HTERT RPE-1 (cell line): Measurements from ENCODE around the gene CFAP70.
"Not testable (repeated sequence)": the region's sequence is repeated elsewhere in the genome, so short reads cannot be mapped to it uniquely, and the experiment has no call there.

Experiments
- in situ Hi-C: fragments of 300-500 bp; cut with MboI; formaldehyde crosslinking; loops from 4 replicates; pipeline ENCODE4 v1.14.3; 2020; ENCODE audit warnings: low sequenced_read_pairs

The CFAP70 gene

DNA sequence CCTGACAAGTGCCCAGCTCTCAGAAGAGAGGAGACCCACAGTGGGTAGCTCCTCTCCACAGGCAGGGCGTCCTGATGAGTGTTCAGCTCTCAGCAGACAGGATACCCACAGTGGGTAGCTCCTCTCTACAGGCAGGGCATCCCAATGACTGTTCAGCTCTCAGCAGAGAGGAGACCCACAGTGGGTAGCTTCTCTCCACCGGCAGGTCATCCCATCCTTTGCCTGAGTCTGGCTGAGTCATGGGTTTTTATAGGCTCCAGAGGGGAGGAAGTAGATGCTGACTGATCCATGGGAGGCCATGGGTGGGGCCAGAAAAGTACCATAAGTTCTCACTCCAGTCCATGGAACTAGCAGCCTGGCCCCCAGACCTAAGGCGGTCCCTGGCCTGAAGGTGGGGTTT, 18.5 kb downstream of the CFAP70 start:
- in situ Hi-C loops: no loop called here

DNA sequence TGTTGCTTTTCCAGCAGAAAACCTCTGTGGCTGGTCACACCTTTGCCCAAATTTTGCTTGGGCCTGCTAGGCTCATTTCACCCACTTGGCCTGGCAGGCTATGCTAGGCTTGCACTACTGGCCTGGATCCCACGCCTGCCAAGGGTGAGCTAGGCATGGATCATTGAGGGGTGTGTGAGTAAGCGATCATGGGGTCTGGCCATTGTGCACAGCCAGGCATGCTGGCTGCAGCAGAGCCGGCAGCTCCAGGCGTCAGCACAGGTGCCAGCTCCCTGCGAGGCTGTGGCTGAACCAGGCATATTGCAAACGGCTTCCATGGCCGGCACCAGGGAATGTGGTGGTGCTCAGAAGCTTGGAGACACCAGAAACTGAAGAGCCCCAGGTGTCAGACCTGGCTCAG, 19.2 kb downstream of the CFAP70 start:
- in situ Hi-C loops: no loop called here

DNA sequence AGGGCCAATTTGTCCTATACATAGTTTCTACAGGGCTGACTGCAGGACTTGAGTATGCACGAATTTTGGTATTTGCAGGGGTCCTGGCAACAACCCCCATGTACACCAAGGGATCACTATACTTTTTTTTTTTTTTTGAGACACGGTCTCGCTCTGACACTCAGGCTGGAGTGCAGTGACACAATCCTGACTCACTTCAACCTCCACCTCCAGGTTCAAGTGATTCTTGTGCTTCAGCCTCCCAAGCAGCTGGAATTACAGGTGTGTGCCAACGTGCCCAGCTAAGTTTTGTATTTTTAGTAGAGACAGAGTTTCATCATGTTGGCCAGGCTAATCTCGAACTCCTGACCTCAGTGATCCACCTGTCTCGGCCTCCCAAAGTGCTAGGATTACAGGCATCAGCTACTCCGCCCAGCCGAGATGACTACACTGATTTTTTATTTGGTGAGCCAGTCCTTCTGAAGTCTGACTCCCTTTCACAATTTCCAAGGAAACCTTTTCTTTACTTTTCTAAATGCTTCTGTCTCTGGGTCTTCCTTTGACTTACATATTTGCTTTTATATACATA, 19.8 kb downstream of the CFAP70 start:
- in situ Hi-C loops: no loop called here

DNA sequence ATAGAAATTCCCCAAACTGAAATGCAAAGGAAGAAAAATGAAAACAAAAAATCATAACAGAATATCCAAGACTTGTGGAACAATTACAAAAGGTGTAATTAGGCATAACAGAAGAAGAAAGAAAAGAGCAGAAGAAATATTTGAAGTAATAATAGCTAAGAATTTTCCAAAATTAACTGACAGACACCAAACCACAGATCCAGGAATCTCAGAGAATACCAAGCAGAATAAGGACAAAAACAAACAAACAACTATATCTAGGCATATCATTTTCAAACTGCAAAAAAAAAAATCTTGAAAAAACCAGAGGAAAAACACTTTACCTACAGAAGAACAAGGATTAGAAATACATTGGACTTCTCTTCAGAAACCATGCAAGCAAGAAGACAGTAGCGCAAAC, 25.5 kb downstream of the CFAP70 start:
- in situ Hi-C loops: no loop called here

DNA sequence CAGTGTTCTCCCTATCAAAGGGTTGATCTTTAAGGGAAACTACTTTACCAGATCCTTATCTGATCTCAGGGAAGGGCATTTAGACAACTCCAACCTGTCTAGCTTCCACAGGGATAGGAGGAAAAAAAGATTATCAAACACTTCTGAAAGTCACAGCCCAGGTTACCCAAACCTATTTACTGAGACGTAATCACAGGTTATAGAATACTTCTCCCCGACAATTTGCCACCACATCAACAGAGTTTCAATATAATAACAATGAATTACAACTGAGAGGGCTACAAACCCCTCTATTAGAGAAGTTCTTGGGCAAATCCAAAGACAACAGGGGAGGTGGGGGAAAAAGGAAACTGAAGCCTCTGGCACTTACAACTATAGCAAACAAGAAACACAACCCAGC, 26.3 kb downstream of the CFAP70 start:
- in situ Hi-C loops: no loop called here

DNA sequence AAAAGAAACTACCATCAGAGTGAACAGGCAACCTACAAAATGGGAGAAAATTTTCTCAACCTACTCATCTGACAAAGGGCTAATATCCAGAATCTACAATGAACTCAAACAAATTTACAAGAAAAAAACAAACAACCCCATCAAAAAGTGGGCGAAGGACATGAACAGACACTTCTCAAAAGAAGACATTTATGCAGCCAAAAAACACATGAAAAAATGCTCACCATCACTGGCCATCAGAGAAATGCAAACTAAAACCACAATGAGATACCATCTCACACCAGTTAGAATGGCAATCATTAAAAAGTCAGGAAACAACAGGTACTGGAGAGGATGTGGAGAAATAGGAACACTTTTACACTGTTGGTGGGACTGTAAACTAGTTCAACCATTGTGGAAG, 30.1 kb downstream of the CFAP70 start:
- in situ Hi-C loops: not testable (repeated sequence)

DNA sequence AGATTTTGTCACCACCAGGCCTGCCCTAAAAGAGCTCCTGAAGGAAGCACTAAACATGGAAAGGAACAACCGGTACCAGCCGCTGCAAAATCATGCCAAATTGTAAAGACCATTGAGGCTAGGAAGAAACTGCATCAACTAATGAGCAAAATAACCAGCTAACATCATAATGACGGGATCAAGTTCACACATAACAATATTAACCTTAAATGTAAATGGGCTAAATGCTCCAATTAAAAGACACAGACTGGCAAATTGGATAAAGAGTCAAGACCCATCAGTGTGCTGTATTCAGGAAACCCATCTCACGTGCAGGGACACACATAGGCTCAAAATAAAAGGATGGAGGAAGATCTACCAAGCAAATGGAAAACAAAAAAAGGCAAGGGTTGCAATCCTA, 33.4 kb downstream of the CFAP70 start:
- in situ Hi-C loops: not testable (repeated sequence)

DNA sequence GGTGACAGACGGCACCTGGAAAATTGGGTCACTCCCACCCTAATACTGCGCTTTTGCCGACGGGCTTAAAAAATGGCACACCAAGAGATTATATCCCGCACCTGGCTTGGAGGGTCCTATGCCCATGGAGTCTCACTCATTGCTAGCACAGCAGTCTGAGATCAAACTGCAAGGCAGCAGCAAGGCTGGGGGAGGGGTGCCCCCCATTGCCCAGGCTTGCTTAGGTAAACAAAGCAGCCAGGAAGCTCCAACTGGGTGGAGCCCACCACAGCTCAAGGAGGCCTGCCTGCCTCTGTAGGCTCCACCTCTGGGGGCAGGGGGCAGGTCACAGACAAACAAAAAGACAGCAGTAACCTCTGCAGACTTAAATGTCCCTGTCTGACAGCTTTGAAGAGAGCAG, 35.1 kb downstream of the CFAP70 start:
- in situ Hi-C loops: not testable (repeated sequence)

DNA sequence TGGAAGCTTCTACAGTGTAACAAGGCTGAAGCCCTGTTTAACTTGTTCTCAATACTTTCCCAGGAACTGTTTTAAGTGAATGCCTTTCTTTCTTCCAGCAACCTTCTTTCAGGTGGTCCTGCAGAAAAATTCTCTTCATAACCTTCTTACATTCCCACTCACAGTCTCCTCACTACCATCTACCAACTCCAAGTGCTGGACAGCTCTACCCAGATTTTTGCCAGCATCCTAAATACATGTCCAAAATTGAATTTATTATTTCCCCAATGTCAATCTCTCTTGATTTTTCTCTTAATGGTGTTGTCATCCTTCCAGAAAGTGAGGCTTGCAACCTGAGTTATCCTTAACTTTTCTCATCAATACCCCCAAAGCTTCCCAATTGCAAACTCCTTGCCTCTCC, 48.2 kb downstream of the CFAP70 start:
- in situ Hi-C loops: no loop called here

DNA sequence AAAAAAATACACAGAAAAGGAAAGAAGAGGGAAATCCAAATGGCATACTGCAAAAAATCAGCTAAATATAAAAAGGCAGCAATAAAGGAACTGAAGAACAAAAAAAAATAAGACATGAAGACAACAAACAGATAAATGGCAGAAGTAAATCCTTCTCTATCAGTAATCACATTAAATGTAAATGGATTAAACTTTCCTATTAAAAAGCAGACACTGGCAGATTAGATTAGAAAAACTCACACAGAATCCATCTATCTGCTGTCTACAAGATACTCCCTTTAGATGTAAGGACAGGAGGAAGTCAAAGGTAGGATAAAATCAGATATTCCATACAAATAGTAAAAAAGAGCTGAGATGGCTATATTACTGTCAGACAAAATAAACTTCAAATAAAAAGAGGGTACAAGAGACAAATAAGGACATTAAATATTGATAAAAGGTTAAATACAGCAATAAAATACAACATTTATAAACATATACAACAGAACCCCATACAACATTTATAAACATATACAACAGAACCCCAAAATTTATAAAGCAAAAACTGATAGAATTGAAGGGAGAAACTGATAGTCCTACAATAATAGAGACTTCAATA, 51.4 kb downstream of the CFAP70 start:
- in situ Hi-C loops: no loop called here

DNA sequence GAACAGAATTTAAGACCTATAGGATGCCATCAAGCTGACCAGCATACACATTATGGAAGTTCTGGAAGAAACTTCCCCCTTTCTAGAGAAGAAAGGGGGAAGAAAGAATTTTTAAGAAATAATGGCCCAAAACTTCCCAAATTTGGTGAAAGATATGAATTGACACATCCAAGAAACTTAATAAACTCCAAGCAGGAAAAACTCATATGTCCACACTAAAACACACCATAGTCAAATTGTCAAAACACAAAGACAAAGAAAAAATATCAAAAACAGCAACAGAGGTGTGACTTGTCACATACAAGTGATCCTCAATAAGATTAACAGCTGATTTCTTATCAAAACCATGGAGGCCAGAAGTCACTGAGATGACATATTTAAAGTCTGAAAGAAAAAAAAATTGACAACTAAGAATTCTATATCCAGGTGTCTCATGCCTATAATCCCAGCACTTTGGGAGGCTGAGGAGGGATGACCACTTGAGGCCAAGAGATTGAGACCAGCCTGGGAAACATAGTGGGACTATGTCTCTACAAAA, 52.4 kb downstream of the CFAP70 start:
- in situ Hi-C loops: no loop called here

DNA sequence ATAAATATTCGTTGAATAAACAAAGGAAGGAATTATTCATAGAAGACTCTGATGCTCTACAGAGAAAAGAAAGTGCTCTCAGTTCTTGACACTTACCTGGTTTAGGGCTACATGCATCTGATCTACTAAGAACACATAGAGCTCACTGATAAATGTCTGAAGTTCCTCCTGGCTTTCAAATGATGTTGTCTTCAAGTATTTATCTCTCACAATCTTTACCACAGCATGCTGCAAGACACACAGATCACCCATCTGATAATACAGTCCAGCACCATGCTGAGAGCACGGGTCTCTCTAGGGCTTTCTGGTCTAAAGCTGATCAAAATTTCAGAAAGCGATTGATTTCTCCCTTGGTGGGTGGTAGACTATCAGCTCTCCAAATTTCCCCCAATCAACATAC, 61.7 kb downstream of the CFAP70 start:
- in situ Hi-C loops: no loop called here

DNA sequence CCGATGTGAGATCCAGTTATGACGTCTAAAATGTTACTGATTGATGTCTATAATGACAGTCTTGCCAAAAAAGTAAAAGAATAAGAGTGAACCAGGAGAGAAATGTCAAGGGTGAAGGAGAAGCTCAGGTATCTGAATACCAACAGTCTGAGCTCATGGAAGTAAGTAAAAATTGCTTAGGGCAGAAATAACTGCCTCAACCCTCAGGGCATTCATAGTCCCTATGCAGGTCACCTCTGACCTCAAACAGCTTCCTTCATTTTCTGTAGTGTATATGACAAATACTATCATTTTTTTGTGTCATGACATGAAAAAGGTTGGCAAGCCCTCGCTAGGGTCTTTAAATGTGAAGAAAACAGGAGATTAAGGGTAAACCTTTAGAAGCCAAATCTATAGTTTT, 65.2 kb downstream of the CFAP70 start:
- in situ Hi-C loops: no loop called here

DNA sequence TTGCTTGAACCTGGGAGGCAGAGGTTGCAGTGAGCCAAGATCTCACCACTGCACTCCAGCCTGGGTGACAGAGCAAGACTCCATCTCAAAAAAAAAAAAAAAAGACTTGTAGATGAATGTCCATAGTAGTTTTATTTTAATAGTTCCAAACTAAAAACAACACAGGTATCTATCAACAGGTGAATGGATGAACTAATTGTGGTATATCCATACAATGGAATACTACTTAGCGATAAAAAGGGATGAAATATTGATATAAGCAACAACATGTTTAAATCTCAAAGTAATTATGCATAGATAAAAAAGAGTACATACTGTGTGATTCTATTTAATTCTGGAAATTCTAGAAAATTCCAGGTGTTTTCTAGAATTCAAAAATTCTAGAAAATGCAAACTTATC, 68.7 kb downstream of the CFAP70 start:
- in situ Hi-C loops: no loop called here

DNA sequence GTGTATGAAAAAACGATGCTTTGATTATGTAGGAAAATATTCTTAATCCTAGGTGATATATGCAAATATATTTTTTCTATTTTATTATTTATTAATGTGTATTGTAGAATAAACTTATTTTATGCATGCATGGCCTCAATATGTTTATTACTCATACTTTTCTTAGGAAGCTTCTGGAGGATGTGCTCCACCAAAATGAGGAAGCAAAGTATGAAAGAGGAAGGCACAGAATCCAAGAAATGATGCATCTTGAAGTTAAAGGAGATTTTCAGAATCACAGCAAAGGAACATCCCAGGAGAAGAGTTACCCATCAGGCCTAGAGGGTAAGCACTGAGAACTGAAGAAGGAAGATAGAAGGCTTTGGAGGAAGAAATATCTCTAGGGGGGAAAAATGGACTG, 71.2 kb downstream of the CFAP70 start:
- in situ Hi-C loops: no loop called here

DNA sequence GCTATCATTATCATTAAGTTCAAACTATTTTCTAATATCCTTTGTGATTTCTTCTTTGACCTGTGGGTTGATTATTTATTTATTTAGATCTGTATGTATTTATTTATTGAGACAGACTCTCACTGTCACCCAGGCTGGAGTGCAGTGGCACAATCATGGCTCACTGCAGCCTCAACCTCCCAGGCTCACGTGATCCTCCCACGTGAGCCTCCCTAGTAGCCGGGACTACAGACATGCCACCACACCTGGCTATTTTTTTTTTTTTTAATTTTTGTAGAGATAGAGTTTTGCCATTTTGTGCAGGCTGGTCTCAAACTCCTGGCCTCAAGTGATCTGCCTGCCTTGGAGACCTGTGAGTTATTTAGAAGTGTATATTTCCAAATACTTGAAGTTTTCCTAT, 77.6 kb downstream of the CFAP70 start:
- in situ Hi-C loops: no loop called here

DNA sequence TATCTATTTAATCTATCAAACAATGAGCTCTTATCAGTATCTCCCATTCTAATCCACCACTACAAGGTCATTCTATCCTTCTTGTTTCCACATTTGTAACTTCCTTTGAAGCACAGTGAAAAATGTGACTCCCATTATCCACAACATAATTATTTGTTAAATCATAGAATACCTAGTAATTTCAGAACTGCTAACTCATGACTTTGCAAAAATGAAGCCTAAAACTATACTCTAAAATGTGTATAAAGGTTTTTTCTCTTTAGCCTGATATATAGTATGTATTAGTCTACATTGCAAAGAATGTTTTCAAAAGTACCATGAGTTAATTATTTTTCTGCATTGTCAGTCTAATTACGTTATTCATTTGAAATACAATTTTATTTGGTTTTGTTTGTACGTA, 94.2 kb downstream of the CFAP70 start:
- in situ Hi-C loops: no loop called here

DNA sequence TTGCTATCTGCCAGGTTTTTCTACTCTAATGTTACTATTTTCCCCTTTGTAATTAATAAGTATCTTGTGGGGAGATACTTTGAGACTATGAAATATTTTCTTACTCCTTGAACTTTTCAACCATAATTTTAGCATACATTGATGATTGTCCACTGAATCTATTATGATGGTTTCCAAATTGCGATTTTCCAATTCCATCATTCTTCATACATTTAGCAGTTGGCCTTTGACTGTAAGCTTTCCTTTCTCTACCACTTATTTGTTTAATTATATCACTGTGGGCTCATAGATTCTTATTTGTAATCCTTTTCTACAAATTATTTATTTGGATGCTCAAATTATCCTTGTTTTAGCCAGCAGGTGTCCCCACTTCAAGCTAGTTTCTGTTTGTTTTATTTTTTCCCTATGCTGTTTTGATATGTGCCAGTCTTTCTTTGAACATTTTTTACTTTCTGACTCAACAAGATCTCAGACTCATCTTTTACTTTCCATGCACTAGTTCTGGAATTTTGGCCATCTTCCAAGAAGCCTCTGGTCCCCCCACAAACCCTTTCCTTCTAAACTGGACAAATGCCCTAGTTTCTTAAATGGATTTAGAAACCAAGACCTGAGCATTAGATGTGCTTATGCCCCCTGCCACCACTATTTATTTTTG, 94.8 kb downstream of the CFAP70 start:
- in situ Hi-C loops: no loop called here

DNA sequence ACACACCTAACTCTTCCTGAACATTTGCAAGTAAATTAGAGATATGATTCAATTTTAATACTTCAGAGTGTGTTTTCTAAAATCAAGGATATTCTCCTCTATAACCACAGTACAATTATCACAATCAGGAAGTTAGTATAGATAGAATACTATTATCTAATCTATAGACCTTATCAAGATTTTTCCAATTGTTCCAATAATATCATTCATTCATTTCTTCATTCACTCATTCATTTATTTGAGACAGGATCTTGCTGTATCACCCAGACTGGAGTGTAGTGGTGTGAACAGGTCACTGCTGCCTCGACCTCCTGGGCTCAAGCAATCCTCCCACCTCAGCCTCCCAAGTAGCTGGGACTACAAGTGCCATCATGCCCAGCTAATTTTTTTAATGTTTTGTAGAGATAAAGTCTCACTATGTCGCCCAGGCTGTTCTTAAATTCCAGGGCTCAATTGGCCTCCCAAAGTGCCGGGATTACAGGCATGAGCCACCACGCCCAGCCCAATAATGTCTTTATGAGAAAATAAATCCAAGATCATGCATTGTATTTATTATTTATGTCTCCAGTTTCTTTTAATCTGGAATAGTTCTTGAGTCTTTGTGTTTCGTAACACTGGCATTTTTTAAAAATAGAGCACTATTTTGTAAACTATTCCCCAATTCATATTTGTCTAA, 95.6 kb downstream of the CFAP70 start:
- in situ Hi-C loops: no loop called here

DNA sequence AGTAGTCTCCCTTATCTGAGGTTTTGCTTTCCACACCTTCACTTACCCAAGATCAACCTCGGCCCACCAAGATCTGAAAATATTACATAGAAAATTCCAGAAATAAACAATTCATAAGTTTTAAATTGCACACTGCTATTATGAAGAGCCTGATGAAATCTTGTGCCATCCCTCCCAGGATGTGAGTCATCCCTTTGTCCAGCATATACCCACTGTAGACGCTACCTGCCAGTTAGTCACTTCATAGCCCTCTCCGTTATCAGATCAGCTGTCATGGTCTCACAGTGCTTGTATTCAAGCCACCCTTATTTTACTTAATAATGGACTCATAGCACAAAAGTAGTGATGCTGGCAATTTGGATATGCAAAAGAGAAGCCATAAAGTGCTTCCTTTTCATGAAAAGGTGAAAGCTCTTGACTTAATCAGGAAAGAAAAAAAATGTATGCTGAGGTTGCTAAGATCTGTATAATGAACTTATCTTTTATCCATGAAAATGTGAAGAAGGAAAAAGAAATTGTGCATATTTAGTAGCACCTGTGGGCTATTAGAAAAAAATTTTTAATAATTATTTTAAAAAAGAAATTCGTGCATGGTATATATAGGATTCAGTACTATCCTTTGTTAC, 96.4 kb downstream of the CFAP70 start:
- in situ Hi-C loops: no loop called here

DNA sequence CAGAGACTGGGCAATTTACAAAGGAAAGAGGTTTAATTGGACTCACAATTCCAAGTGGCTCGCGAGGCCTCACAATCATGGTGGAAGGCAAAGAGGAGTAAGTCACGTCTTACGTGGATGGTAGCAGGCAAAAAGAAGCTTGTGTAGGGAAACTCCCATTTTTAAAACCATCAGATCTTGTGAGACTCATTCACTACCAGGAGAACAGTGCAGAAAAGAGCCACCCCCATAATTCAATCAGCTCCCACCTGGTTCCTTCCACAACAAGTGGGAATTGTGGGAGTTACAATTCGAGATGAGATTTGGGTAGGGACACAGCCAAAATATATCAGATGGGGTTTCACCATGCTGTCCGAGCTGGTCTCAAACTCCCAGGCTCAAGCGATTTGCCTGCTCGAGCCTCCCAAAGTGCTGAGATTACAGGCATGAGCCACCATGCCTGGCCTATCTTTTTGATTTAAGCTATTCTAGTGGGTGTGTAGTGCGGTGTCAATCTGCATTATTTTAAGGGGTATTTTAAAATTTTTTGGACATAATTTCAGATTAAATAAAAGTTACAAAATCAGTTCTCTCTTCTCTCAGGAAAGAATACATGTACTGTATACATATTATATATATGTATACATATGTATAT, 97.2 kb downstream of the CFAP70 start:
- in situ Hi-C loops: no loop called here
